GM18508 (cell line): ENCODE data around the gene FHAD1.

ENCODE experiments used
- ATAC-seq: cut with Tn5 transposase; IDR thresholded peaks from one replicate; pipeline ENCODE4 v1.9.1; 2021; ENCODE audit warnings: moderate number of reproducible peaks; ENCODE audit not compliant: insufficient read depth, unreplicated experiment

The FHAD1 gene

DNA sequence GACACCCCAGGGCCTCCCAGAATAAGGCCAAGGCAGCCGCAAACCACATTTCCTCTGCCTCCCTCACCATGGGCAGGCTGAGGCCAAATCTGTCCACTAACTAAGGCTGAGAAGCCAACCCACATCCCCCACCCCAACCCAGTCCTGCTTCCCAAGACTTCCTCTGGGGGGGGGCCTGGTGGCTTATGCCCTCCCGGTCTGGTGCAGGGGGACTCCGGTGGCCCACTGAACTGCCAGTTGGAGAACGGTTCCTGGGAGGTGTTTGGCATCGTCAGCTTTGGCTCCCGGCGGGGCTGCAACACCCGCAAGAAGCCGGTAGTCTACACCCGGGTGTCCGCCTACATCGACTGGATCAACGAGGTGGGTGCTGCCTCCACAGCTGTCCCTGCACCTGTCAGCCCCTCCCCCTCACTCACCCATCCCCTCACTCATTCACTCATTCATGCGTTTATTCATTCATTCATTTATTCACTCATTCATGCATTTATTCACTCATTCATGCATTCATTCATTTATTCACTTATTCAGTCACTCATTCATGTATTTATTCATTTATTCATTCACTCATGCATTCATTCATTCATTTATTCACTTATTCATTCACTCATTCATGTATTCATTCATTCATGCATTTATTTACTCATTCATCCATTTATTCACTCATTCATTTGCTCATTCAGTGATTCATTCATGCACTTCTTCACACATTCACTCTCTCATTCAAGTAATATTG is 198.5 kb downstream of the FHAD1 start:
- ATAC-seq = no peak

DNA sequence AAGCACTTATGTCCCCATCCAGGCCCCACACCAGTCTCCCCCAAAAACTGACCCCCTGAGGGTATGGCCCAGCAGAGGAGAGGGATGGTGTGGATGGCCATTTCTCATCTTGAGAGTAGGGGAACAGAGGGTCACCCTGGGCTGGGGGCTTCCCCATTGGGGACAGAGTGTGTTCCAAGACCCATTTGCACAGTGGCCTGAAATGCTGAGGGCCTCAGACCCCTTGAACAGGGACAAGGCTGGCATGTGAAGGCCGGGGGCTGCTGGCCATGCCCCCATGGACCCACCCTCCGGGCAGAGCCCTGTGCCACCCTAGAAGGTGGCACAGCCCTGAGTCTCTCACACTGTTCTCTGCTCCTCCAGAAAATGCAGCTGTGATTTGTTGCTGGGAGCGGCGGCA is 199.2 kb downstream of the FHAD1 start:
- ATAC-seq = no peak
